HG03571 (cell line): ENCODE measurements around the gene PRPS1.
"Not testable (repeated sequence)": the region's sequence is repeated elsewhere in the genome, so short reads cannot be mapped to it uniquely, and the experiment has no call there.

Experiments used
- ATAC-seq: cut with Tn5 transposase; IDR thresholded peaks from one replicate; pipeline ENCODE4 v1.9.1; 2021; ENCODE audit not compliant: unreplicated experiment

Gene PRPS1

GRCh38 chrX:107627838-107628661, at the start of gene PRPS1:
Gene PRPS1 (plus strand): TSS chrX:107628510. CDS start chrX:107628629, 119 bp downstream.
- peak; percentile 100 for ATAC-seq

DNA sequence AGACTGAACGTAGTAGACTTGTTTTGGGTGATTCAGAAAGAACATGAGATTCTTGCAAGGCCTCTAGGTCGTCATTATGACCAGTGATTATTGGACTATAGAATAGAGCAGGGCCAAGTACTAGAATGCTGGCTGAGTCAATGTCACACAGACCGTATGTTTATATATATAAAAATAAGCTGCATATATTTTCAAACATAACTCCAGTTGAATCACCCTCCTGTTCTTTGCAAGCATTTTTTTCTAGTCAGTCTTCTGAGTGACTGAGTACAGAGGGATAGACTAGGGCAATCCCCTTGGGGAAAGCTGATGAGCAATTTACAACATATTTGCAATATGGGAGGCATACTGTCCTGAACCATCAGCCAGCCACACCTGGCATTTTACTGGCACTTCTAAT, 48.4 kb upstream of the PRPS1 start:
- no peak for ATAC-seq

DNA sequence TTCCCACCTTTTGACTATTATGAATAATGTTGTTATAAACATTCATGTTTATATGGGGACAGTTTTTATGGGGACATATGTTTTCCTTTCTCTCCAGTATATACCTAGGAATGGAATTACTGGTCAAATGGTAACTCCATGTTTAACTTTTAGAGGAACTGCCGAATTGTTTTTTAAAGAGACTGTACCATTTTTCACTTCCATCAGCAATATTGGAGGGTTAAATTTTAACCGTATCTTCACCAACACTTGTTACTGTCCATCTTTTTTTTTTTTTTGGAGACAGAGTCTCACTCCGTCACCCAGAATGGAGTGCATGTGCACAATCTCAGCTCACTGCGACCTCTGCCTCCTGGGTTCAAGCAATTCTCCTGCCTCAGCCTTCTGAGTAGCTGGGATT, 46.4 kb upstream of the PRPS1 start:
- ATAC-seq: no peak

GRCh38 chrX:107589243-107589642, 39.1 kb upstream of the PRPS1 start:
- no peak for ATAC-seq

- ATAC-seq: no peak
Measured at GRCh38 chrX:107596651-107597050, 31.7 kb upstream of the PRPS1 start.

DNA sequence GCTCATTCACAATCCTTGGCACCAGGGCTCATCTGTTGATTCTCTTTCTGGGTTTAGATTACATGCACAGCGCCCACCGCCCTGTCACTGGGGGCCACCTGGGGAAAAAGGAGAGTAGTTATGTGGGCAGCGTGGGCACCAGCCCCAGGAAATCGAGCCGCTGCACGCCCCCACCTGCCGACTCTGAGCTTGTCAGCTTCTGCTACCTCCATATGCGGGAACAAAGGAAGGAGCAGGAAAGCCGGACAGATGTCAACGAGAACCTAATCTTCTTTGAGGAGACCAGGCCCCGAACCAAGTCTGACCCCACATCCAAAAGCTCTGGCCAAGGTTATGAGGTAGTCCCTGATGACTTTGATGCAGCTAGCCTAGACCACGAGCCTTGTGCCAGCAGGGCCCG, 31.0 kb upstream of the PRPS1 start:
- ATAC-seq: no peak

GRCh38 chrX:107597791-107598190, 30.5 kb upstream of the PRPS1 start:
- ATAC-seq: no peak

- ATAC-seq: no peak
Measured at GRCh38 chrX:107599450-107599861, 28.9 kb upstream of the PRPS1 start.

DNA sequence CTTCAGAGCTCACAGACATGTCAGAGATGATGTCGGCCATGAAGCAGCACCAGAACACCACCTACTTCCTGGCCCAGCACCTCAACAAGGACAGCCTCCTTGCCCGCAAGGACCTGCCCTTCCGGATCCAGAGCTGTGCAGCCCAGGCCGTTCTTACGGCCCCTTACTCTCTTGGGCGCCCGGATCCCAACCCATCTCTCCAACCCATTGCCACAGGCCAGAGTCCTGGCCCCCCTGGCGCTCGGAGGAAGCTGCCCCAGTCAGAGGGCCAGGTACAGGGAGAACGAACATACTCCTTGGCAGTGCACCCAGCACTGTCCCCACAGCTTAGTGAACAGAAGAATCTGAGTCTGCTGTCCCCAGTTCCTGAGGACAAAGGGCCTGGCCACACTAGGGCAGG, 27.9 kb upstream of the PRPS1 start:
- ATAC-seq: no peak

DNA sequence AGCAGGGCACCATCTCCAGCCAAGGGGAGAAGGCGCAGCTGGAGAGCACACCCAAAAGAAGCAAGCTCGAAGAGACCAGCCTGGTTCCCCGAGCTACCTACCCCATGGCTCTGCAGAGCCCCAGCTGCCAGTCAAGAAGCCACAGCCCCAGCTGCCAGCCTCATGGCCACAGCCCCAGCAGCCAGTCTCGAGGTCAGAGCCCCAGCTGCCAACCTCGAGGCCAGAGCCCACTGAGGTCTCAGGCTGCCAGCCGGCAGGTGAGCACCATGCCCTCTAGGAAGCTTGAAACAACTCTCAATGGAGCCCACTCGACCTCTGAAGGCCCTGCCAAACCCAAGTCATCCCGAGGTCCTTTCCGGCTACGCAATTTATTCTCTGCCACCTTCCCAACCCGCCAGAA, 27.0 kb upstream of the PRPS1 start:
- ATAC-seq: no peak

DNA sequence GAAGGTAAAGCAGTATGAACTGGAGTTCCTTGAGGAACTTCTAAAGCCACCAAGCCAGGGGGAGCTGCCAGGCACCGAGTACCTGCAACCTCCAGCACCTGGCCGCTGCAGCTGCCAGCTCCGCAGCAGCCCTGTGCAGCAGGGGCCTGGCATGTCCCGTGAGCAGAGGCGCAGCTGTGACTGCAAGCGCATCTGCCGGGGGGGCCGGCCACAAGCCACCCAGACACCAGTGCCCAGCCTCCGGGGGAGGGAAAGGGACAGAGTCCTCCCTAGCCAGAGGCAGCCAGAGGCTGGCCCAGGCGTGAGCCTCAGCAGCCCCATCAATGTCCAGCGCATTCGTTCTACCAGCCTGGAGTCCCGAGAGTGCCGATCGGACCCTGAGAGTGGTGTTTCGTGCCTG, 26.6 kb upstream of the PRPS1 start:
- no peak for ATAC-seq

- no peak for ATAC-seq
Measured at GRCh38 chrX:107602694-107603239, 25.5 kb upstream of the PRPS1 start.

DNA sequence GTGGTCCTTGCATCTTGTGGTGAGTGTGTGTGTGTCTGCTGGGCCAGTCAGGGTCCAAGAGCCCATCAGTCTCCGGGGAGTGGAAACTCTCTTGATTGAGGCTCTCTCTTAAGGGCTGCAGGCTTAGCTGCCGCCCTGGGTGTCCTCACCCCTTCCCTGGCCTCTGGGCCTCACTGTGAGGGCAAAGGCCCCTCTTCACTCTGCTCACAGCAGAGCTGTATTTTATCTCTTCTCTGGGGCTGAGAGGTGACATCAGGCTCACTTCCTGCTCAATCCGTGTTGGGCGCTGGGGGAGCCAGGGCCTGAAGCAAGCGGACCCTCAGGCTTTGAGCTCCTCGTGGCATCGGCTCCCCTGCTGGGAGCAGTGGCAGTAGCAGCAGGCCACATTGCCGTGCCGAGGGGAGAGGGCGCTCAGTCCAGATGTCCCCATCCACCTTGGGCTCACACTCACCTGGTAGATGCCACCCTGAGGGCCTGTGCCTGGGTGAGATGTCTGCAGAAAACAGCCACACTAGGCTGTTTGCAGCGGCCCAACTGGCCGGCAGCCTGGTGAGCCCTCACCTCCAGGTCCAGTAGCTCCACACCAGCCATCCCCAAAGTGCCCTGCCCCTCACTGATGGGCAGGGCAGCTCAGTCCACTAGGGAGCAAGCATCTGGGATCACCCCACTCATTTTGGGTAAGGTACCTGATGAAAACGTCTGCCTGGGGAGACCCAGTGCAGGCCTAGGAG, 24.7 kb upstream of the PRPS1 start:
- ATAC-seq: no peak

GRCh38 chrX:107609061-107609460, 19.2 kb upstream of the PRPS1 start:
- ATAC-seq: not testable (repeated sequence)

- ATAC-seq: no peak
Measured at GRCh38 chrX:107610667-107611066, 17.6 kb upstream of the PRPS1 start.

GRCh38 chrX:107619885-107620322, 8.4 kb upstream of the PRPS1 start:
- no peak for ATAC-seq

DNA sequence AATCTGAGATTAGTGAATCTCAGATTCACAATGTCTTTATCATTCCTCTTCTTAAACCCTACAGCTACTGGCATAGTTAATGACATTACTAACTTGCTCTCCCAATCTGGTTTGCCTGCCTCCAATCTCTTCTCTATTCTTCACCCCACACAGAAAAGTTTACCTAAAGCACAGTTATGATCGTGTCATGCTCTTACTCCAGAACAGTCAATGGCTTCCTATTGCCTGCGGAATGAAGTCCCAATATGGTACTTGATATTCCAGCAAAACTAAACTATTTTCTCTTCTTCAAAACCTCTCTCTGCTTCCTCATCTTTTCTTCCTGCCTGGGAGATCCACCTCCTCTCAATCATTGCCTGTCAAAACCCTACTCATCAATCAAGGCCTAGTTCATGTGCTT, 3.4 kb upstream of the PRPS1 start:
- no peak for ATAC-seq

DNA sequence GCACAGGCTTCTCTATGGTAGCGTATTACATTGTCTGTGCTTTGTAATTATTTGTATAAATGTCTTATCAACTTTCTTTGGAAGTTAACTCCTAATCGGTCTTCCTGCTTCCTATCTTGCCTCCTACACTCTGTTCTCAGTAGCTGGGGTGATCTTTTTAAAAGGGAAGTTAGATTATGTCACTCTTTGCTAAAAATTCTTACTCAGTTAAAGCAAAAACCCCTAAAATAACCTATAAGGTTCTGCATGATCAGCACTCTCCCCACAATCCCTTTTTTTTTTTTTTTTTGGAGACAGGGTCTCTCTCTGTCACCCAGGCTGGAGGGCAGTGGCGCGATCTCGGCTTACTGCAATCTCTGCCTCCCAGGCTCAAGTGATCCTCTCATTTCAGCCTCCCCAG, 2.6 kb upstream of the PRPS1 start:
- ATAC-seq: no peak

- no peak for ATAC-seq
Measured at GRCh38 chrX:107626481-107626880, 1.8 kb upstream of the PRPS1 start.

DNA sequence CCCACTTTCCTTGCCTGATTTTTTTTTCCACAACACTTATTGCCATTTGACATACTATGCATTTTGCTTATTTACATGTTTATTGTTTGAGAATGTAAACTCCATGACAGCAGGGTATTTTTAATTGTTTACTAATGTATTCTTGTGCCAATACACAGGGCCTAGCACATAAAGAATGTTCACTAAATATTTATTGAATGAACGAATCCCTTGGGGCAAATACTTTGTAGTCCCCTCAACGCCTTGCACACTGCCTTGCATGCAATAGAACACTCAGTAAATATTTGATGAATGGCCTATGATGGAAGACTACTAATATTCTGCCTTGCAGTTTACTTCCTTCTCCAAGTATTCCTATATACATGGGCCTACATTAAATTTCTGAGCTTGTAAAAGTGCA, 1.4 kb upstream of the PRPS1 start:
- ATAC-seq: no peak

DNA sequence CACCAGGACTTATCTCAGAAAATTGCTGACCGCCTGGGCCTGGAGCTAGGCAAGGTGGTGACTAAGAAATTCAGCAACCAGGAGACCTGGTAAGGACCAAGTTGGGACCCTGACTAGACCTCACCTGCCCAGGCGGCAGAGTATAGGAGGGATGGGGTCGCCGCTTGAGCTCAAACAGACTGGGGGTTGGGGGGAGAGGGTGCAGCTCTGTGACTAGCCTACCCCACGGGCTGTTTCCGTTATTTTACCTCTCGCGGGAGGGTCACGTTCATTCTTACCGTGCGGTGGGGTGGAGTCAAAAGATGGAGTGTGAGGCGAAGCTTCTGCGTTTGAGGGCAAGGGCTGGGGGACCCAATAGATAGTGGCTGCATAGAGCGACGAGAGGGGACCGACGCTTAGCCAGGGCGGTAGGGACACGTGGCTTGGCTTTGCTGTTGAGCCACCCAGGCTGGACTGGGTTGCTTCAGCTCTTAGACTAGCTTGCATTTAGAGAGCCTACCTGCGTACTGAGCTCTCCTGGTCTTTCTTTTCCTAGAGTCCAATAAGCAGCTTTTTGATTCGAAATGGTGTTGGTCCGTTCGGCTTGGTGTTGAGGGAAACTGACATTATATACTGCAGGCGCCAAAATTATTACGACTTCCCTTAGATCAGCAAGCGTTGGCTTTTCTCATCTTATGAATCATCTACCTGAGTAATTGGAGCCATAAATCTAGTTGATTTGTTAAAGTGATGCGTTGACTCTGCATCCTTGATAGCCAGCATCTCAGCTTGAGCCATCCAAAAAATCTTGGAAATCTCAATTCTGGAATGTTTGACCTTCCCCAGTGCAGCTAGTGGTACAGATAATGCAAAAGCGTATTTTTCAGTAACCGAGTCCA, 591 bp downstream of the PRPS1 start:
- peak; percentile 37 for ATAC-seq
